GM23338 (cell line): ENCODE data around the gene DTNB. TPM values are rescaled to one million over a fixed set of nuclear protein-coding genes. Genes with fewer than 3 reads are reported as not detected.

ENCODE experiments used
- ATAC-seq: fragments of 200-7000 bp; cut with Tn5 transposase; 3 replicates; pipeline ENCODE4 v1.9.1; 2020
- DNase-seq: peaks from one replicate; pipeline ENCODE4 v3.0.0-alpha.2; 2015; ENCODE audit warnings: low spot score
- H2AFZ ChIP-seq: fragments of 200-600 bp; sonication (generic); 2 replicates; pipeline ENCODE4 v1.8.0; 2016; ENCODE audit warnings: antibody characterized with exemption, mild to moderate bottlenecking, moderate library complexity
- H3F3A ChIP-seq: fragments of 200-600 bp; sonication (generic); replicated peaks from 2 replicates; pipeline ENCODE4 v1.8.0; 2017; ENCODE audit warnings: antibody characterized with exemption, mixed run types, low read depth
- H3K27ac ChIP-seq: fragments of 200-600 bp; sonication (generic); 2 replicates; pipeline ENCODE4 v1.6.1; 2016; ENCODE audit warnings: low read depth
- H3K27me3 ChIP-seq: fragments of 200-600 bp; sonication (generic); 2 replicates; pipeline ENCODE4 v1.8.0; 2016; ENCODE audit warnings: mild to moderate bottlenecking, mixed run types, moderate library complexity; ENCODE audit not compliant: insufficient read depth
- H3K36me3 ChIP-seq: fragments of 200-600 bp; sonication (generic); 2 replicates; pipeline ENCODE4 v1.8.0; 2016; ENCODE audit warnings: mild to moderate bottlenecking; ENCODE audit not compliant: insufficient read depth
- H3K4me1 ChIP-seq: fragments of 200-600 bp; sonication (generic); 2 replicates; pipeline ENCODE4 v1.8.0; 2016; ENCODE audit warnings: mild to moderate bottlenecking, moderate library complexity; ENCODE audit not compliant: insufficient read depth
- H3K4me2 ChIP-seq: fragments of 200-600 bp; sonication (generic); 2 replicates; pipeline ENCODE4 v1.7.1; 2017; ENCODE audit warnings: mixed run types
- H3K4me3 ChIP-seq: fragments of 200-600 bp; sonication (generic); 2 replicates; pipeline ENCODE4 v1.6.1; 2016; ENCODE audit warnings: mixed run types
- H3K79me2 ChIP-seq: fragments of 200-600 bp; sonication (generic); replicated peaks from 2 replicates; pipeline ENCODE4 v1.8.0; 2017; ENCODE audit warnings: mild to moderate bottlenecking; ENCODE audit not compliant: insufficient read depth
- H3K9me2 ChIP-seq: fragments of 200-600 bp; sonication (generic); 2 replicates; pipeline ENCODE4 v1.8.0; 2017; ENCODE audit not compliant: insufficient read depth
- H4K20me1 ChIP-seq: fragments of 200-600 bp; sonication (generic); replicated peaks from 2 replicates; pipeline ENCODE4 v1.8.0; 2017; ENCODE audit warnings: mild to moderate bottlenecking; ENCODE audit not compliant: insufficient read depth
- H3K27ac Mint-ChIP-seq: 2 replicates; pipeline ENCODE4 v1.8.0; 2020; ENCODE audit warnings: inconsistent platforms, mild to moderate bottlenecking, moderate library complexity, mixed read lengths
- H3K27me3 Mint-ChIP-seq: 3 replicates; pipeline ENCODE4 v1.8.0; 2022; ENCODE audit warnings: low read depth, mild to moderate bottlenecking, moderate library complexity, mixed read lengths, inconsistent platforms; ENCODE audit not compliant: insufficient read depth, poor library complexity
- H3K36me3 Mint-ChIP-seq: 3 replicates; pipeline ENCODE4 v1.8.0; 2021; ENCODE audit warnings: low read depth, mild to moderate bottlenecking, inconsistent platforms, moderate library complexity, mixed read lengths
- H3K4me1 Mint-ChIP-seq: 3 replicates; pipeline ENCODE4 v1.8.0; 2020; ENCODE audit warnings: mild to moderate bottlenecking, inconsistent platforms, mixed read lengths
- H3K4me3 Mint-ChIP-seq: 3 replicates; pipeline ENCODE4 v1.8.0; 2021; ENCODE audit warnings: moderate library complexity, mild to moderate bottlenecking, inconsistent platforms, mixed read lengths
- H3K9me3 Mint-ChIP-seq: 3 replicates; pipeline ENCODE4 v1.8.0; 2020; ENCODE audit warnings: moderate library complexity, mild to moderate bottlenecking, inconsistent platforms, mixed read lengths
- CREB1 ChIP-seq: fragments of 250-450 bp; sonication (Bioruptor Pico); IDR thresholded peaks from 2 replicates; pipeline ENCODE4 v1.5.0; 2020; ENCODE audit warnings: low read depth, mild to moderate bottlenecking, moderate library complexity
- CTCF ChIP-seq, 2 experiments: fragments of 200-600 bp in 1 of 2; sonication (generic) in 1 of 2; conservative IDR thresholded peaks; 2 replicates each; pipeline versions ENCODE4 v1.5.1 to v1.6.1; 2016 to 2017; ENCODE audit warnings: antibody characterized with exemption in 2 of 2, low read depth in 2 of 2, mild to moderate bottlenecking in 2 of 2, moderate library complexity in 1 of 2
- EZH2 ChIP-seq: fragments of 200-600 bp; sonication (generic); IDR thresholded peaks from one replicate; pipeline ENCODE4 v1.8.0; 2017; ENCODE audit warnings: antibody characterized with exemption, mild to moderate bottlenecking, low read depth; ENCODE audit not compliant: unreplicated experiment
- EZH2phosphoT487 ChIP-seq: fragments of 200-600 bp; sonication (generic); IDR thresholded peaks from one replicate; pipeline ENCODE4 v1.8.1; 2018; ENCODE audit warnings: antibody characterized with exemption; ENCODE audit not compliant: unreplicated experiment
- JUNB ChIP-seq: IDR thresholded peaks from one replicate; pipeline ENCODE4 v1.6.1; 2016; ENCODE audit warnings: antibody characterized with exemption; ENCODE audit not compliant: unreplicated experiment
- NANOG ChIP-seq: IDR thresholded peaks from 2 replicates; pipeline ENCODE4 v1.6.1; 2016; ENCODE audit warnings: antibody characterized with exemption, borderline replicate concordance
- POLR2AphosphoS5 ChIP-seq: IDR thresholded peaks from 2 replicates; pipeline ENCODE4 v1.6.1; 2016; ENCODE audit warnings: antibody characterized with exemption, low read depth
- REST ChIP-seq: IDR thresholded peaks from one replicate; pipeline ENCODE4 v1.6.1; 2018; ENCODE audit warnings: antibody characterized with exemption; ENCODE audit not compliant: unreplicated experiment
- STAT1 ChIP-seq: IDR thresholded peaks from one replicate; pipeline ENCODE4 v1.6.1; 2016; ENCODE audit warnings: antibody characterized with exemption; ENCODE audit not compliant: unreplicated experiment
- ZNF114 ChIP-seq: fragments of 250-450 bp; sonication (Bioruptor Pico); IDR thresholded peaks from 2 replicates; pipeline ENCODE4 v1.5.0; 2020; ENCODE audit warnings: mild to moderate bottlenecking, moderate library complexity
- ZNF331 ChIP-seq: fragments of 250-450 bp; sonication (Bioruptor Pico); IDR thresholded peaks from 2 replicates; pipeline ENCODE4 v1.5.0; 2020; ENCODE audit warnings: low read depth, mild to moderate bottlenecking, moderate library complexity
- ZNF462 ChIP-seq: fragments of 250-450 bp; sonication (Bioruptor Pico); IDR thresholded peaks from 2 replicates; pipeline ENCODE4 v1.5.0; 2020; ENCODE audit warnings: mild to moderate bottlenecking, moderate library complexity
- polyA plus RNA-seq: library from polyadenylated mRNA; unstranded; fragments of >200 nt; fragmentation: Nextera tagmentation; extraction: Ambion mirVana; gene quantifications from 2 replicates; pipeline ENCODE4 v1.2.1, GENCODE V29; 2016
- total RNA-seq: library from RNA; depleted of rRNA; stranded (reverse); fragments of >200 nt; shearing (Covaris generic); gene quantifications from 2 replicates; pipeline ENCODE4 v1.2.3, GENCODE V29; 2014

Gene DTNB
- total and polyA plus RNA-seq, 2 experiments from 2014 or later, result 22.1 to 29.4 TPM

GRCh38 chr2:25358249-25358815, 315.0 kb downstream of the DTNB start (continued):
- no peak for TF ChIP-seq ZNF462 (CRISPR knock-in tag)

- no peaks in the 10 kb centered on the region for H3K36me3 ChIP-seq
- no peak overlapping the region for H3K4me2 ChIP-seq
- H3K27me3 ChIP-seq, result peaks cover 3% of the 10 kb centered on the region
- no peaks in the 10 kb centered on the region for H3F3A ChIP-seq
- no peaks in the 10 kb centered on the region for H3K36me3 Mint-ChIP-seq
- H3K27me3 Mint-ChIP-seq, result peaks cover 12% of the 10 kb centered on the region
- no peaks in the 10 kb centered on the region for H3K4me1 ChIP-seq
- no peaks in the 10 kb centered on the region for H3K79me2 ChIP-seq
- H3K27ac ChIP-seq, result no peak overlapping the region
- H3K4me3 ChIP-seq, result no peak overlapping the region
- no peak overlapping the region for H3K27ac Mint-ChIP-seq
- no peaks in the 10 kb centered on the region; the same call in 2 of the 3 replicates for H3K9me3 Mint-ChIP-seq
- H4K20me1 ChIP-seq, result no peaks in the 10 kb centered on the region
- ATAC-seq (no peak), DNase-seq (no peak)
- no peak overlapping the region for H2AFZ ChIP-seq
- no peaks in the 10 kb centered on the region for H3K9me2 ChIP-seq
- H3K4me3 Mint-ChIP-seq, result no peak overlapping the region
- H3K4me1 Mint-ChIP-seq, result no peaks in the 10 kb centered on the region; the same call in 1 of the 3 replicates
- TF ChIP-seq STAT1 (no peak), EZH2 (no peak), CTCF (conservative IDR thresholded peaks at IDR 0.05; ENCODE audit: low read depth in 2 of 2) (no peak), JUNB (no peak), ZNF114 (CRISPR knock-in tag) (no peak), CREB1 (CRISPR knock-in tag) (no peak), NANOG (no peak), POLR2AphosphoS5 (no peak), EZH2phosphoT487 (no peak), ZNF331 (CRISPR knock-in tag) (no peak), REST (no peak)
Observed at GRCh38 chr2:25356088-25356487, 317.3 kb downstream of the DTNB start.
